Epithelial cell of esophagus (primary cell): Measurements from ENCODE around the gene ZP1.

Source experiments
- DNase-seq: peaks from one replicate; pipeline ENCODE4 v3.0.0; 2010; ENCODE audit warnings: low read depth
- H3K4me3 ChIP-seq: 2 replicates; pipeline ENCODE4 v1.5.1; 2011; ENCODE audit warnings: mild to moderate bottlenecking, low read length, control low read depth
- CTCF ChIP-seq: IDR thresholded peaks from 2 replicates; pipeline ENCODE4 v1.5.1; 2011; ENCODE audit warnings: low read depth, mild to moderate bottlenecking, low read length, control low read depth, inconsistent platforms; ENCODE audit not compliant: insufficient read depth; ENCODE audit errors: missing control alignments

ZP1 gene

GRCh38 chr11:60851327-60852104 is 15.8 kb upstream of the ZP1 start:
- TF ChIP-seq CTCF, result no peak
- DNase-seq, result no peak
- H3K4me3 ChIP-seq, result no peak overlapping the region

DNA sequence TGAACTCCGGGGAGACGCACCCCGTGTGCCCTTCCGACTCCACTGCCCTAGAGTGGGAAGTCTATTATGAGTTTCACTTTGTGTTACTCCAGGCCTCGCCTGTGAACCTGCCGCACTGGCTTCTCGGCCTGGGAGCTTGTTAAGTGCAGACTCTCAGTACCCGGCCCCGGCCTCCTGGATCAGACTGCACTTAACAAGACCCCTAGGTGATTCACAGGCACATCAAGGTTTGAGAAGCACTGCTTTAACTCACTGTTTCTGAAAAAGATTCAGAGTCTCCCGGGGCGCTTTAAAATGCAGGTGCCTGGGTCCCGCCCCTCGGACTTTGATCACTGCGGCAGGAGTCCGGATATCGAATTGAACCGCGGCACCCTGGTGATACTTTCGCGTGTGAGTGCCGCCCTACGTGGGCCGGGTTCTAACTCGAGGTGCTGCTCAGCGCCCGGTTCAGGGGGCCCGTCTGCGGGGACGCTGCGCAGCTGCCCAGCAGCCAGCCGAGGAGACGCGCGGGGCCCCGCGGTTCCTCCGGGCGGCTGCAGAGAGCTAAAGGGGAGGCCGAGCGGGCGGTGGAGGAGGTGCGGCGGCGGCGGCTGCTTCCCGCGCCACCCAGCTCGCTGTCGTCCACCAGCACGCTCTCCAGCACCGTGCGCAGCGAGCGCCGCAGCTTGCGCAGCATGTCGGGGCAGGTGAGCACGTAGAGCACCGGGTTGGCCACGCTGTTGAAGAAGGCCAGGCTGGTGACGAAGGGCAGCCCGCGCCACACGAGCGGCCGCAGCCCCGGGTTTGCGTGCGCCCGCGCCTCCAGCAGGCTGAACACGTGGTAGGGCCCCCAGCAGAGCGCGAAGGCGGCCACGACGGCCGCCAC is 15.0 kb upstream of the ZP1 start:
- DNase-seq, result peak; percentile 26
- no peak for TF ChIP-seq CTCF
- H3K4me3 ChIP-seq, result no peak overlapping the region

- no peak for TF ChIP-seq CTCF
- DNase-seq, result no peak
- no peak overlapping the region for H3K4me3 ChIP-seq
These were observed 14.1 kb upstream of the ZP1 start for GRCh38 chr11:60852982-60853950.

DNA sequence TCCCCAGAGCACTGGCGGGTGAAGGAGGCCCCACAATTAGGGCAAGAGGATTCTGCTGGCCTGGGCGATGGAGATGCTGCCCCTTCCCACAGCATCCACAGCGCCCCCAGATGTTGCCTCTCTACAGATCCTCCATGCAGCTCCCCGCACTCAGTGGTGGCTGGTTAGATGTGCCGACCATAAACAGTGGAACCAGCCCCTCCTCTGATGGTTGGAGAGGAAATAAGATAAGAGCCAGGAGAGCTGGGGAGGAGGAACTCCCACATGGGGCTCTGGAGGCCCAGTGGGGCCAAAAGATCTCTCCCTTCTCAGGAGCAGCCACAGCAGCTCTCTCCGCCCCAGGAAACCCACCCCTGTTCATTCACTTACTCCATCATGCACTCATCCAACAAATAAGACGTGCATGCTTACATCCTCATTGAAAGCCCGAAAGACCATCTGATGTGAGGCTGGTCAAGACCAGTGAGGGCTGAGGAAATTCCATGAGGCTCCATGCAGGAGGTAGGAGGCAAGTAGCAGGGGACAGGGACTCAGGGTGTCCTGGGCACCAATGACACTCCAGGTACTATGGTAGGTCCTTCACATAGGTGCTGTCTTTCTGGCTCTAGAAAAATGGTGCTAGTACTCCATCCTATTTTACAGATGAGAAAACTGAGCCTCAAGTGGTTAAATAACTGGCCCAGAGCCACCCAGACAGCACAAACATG is 13.0 kb upstream of the ZP1 start:
- DNase-seq, result no peak
- no peak overlapping the region for H3K4me3 ChIP-seq
- TF ChIP-seq CTCF, result no peak

- no peak for TF ChIP-seq CTCF
- no peak overlapping the region for H3K4me3 ChIP-seq
These were observed 12.3 kb upstream of the ZP1 start for GRCh38 chr11:60854847-60855725.

More at GRCh38 chr11:60854847-60855725, 12.3 kb upstream of the ZP1 start:
- no peak for DNase-seq
